GM21576 (cell line): ENCODE data around the gene PLXNA4.
"Not testable (repeated sequence)": the region's sequence is repeated elsewhere in the genome, so short reads cannot be mapped to it uniquely, and the experiment has no call there.

Experiments used
- ATAC-seq: cut with Tn5 transposase; IDR thresholded peaks from one replicate; pipeline ENCODE4 v1.9.1; 2021; ENCODE audit warnings: mild to moderate bottlenecking, moderate library complexity; ENCODE audit not compliant: unreplicated experiment

Gene PLXNA4

DNA sequence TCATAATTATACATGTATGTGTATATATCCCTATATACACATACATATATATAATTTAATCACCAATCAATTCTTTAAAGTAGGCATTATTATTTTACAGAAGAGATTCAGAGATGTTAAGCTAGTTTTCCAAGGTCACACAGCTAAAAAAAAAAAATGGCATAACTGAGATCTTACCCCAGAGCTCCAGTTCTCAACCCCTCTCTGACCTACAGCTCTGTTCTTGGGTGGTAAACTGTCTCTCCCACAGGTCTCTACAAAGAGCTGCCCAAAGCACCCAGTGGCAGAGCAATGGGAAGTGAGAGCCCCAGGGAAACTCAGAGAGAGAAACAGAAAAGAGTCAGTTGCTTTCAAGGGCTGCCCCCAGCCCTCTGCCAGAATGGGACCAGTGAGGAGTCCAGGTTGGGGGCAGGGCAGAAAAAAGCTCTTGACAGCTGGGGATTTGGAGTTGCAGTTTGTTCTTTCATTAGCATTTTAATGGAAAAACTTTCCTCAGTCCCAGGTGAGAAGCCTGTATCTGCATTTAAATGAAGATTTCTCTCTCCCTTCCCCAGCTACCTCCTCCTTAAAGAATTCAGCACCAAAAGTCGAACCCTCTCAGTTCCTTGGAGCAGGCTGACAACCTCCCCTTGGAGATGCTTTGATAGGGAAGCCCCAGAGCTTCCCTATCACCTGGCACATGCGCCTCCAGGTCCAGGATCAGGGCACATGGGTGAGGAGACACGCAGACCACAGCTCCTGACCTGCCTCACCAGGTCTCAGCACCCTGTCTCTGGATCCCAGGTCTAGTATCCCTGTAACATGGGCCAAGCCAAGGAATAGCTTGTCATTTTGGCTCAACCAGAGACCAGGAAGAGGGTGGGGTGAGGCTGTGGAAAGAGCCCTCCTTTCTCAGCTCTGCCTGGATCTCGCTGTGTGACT, 388.1 kb downstream of the PLXNA4 start:
- no peak for ATAC-seq

DNA sequence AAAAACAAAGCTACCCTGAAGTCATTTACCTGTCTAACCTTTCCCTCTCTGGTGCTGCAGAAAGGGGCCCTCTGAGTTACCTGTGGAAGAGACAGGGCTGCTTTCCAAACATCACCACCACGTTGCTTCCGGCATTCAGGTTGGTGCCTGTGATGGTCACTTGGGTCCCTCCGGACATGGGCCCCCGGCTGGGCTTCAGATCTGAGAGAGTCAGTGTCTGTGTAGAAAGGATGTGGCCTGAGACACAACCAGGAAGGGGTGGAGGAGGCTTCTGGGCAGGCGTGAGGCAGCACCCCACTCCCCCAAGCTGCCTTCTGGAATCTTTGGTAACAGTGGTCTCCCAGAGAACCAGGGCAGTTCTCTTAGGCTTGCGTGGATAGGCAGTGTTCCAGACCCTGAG, 388.9 kb downstream of the PLXNA4 start:
- ATAC-seq, result no peak

DNA sequence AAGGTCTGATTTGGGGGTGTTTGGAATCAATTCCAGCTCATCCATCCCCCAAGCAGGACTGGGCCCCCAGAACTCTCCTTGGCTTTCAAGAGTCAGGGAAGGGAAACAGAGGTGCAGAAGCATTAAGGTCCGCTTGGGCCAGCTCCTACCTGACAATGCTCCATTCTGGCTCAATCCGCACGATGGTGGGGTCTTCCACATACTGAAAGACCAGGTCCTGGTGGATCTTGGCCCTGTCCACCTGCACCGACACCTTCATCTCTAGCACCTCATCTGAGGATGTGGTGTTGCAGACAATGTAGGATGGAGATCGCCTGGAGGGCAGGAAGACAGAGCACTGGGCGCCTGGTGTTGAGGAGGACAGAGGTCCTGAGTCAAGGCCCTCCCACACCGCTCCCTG, 391.1 kb downstream of the PLXNA4 start:
- no peak for ATAC-seq

DNA sequence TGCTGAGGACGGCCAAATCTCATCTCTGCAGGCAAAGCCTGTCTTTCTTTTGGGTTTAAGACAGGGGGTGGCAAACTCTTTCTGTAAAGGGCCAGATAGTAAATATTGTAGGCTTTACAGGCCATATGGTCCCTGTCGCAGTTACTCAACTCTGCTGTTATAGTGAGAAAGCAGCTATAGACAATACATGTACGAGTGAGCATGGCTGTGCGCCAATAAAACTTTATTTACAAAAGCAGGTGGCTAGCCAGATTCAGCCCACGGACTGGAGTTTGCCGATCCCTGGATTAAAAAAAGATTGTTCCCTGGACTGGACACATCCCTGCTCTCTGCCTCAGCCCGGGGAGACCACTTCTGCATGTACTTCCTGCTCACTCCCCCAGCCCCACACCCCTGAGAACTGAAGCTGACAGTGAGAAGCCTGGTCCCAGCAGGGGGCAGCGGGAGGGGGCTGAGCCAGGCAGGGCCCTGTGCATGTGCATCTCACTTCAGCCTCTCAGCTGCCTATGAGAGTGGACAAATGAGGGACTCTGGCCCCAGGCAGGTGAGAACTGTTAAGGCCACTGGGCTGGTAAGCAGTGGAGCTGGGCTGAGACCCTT, 392.4 kb downstream of the PLXNA4 start:
- no peak for ATAC-seq

DNA sequence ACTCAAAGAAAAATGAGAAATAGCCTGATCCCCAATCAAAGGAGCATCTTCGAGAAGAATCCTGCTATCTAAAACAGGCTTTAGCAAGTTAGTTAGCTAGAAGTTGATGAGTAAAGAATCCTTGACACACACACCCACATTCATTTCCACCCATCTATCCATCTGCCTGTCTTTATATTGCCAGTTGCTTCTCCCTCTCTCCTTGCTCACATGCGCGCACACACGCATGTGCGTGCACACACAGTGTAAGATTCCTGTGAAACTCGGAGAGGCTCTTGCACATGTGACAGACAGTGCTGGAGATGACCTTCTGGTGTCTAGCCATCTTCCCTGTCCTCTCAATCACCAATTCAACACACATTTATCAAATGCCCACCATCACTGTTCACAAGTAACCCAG, 393.3 kb downstream of the PLXNA4 start:
- ATAC-seq, result no peak

DNA sequence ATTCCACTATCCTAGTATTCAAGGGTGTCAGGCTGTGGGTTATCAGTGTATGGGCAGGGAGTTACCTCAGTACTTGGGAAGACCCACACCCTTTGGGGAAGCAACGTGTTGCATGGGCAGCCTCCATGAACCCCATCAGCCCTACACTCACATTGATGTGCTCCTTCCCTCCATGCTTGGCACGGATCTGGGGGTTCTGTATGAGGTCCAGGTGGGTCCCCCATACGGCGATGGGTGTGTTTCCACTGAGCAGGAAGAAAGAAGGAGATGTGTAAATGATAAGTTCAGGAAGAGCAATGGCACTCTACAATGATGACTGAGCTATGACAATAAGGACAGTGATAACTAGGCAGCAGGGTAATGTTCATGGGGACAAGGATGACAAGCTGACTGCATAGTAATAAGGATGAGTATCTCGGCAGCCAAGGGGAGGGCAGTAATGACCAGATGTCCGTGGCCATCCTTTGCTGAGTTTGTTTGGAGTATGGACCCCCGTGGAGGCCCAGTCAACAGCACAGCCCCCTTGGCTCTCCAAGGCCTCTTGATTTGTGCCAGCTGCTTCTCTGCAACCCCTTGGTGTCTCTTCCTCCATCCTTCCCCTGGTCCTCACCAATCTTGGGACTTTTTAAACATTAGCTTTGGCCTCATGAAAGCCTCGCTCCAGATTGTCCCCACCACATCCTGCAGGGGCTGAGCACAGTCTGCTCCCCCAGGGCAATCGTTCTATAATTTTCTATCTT, 394.2 kb downstream of the PLXNA4 start:
- ATAC-seq, result no peak

DNA sequence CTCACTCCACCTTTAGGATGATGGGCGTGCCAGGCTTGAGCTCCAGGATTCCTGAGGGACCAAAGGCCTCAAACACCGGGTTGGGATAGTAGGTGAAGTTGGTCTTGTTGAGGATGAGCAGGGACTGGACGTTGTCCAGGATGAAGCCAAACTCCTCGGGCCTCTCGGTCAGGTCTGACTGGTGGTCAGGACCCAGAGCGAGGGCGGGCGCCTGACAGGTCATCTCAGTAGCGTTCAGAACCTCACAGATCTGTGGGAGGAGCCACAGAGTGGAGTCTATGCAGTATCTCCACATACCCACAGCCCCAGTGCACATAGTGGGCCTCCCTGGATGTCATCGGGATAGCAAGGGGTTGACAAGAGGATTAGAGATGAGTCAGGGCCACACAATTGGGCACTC, 394.9 kb downstream of the PLXNA4 start:
- no peak for ATAC-seq

DNA sequence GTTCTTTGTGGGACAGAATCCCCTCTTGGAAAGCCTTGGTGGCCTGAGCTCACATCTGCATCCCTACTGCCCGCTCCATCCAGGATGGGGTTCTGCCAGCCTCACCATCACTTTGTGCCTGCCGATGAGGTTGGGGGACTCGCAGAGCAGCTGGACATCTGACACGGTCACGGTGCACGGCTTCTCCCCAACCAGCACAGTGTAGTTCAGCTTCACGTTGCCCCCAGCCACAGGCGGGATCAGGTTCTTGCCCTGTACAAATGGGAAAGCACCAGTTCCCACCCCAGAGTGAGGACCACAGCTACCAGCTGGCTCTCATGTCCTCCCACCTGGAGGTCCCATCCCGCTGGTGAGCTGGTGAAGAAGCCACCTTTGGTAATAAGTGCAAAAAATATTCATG, 395.8 kb downstream of the PLXNA4 start:
- no peak for ATAC-seq

DNA sequence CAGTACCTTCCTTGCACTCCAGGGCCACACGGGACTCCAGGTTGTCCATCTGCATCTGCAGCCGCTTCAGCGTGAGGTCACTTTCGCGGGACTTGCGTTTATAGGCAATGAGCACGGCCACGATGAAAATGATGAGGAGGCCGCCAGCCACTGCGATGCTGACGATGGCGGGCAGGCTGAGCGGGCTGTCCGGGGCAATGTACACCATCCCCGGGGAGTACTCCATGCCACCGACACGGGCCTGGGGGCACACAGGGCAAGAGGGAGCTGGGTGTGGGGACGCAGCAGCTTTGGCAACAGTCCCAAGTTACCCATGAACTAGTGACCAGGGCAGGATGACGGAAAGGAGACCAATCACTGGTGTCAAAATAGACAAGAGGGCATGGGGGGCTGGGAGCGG, 396.6 kb downstream of the PLXNA4 start:
- no peak for ATAC-seq

DNA sequence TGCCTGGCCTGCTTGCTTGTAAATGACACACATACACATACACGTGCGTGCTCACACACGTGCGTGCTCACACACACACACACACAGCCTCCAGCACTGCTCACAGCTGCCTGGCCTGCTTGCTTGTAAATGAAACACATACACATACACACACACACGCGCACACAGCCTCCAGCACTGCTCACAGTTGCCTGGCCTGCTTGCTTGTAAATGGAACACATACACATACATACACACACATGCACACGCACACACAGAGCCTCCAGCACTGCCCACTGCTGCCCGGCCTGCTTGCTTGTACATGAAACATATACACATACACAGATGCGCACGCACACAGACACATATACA, 397.2 kb downstream of the PLXNA4 start:
- no peak for ATAC-seq

DNA sequence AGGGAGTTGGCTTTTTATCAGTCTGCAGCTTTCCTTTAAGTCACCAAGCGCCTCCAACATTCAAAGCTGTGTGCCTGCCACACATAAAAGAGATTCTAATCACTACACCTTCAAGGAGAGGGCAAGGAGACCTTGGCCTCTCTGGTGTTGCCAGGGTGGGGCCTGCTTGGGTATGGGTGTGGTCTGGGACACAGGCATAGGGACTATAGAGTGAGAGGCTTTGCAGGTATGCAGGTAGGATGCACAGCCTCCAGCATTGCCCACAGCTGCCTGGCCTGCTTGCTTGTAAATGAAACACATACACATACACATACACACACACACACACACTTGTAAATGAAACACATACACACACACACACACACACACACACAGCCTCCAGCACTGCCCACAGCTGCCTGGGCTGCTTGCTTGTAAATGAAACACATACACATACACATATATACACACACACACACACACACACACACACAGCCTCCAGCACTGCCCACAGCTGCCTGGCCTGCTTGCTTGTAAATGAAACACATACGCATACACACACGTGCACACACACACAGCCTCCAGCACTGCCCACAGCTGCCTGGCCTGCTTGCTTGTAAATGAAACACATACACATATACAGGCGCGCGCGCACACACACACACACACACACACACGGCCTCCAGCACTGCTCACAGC, 397.7 kb downstream of the PLXNA4 start:
- not testable (repeated sequence) for ATAC-seq

DNA sequence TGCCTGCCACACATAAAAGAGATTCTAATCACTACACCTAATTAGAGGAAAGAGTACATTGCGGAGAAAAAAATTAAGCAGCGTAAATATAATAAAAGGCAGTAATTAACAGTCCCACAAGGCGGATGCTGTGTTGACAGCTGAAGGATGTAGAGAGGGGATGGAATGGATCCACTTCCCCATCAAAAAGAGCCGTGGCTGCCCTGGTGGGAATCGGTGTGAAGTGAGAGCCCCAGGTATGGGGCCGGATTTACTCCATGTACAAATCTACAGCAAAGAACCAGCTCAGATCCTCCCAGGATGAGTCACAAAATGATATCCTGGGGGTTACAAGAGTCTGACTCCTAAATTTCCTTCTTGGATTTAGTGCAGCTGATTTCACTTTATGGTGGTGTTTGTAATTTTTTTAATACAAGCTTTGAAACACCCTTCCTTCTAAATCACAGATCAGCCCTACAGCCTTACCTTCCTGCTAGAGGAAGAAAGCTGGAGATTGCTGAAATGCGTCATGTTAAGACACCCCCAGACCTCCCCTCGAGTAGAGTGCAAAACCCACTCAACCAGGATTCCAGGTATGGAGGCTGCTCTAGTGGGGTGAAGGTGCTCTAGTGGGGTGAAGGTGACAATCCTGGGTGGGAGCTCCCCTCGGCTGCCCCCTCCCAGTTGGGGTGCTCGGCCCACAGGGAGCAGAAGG, 398.4 kb downstream of the PLXNA4 start:
- no peak for ATAC-seq

DNA sequence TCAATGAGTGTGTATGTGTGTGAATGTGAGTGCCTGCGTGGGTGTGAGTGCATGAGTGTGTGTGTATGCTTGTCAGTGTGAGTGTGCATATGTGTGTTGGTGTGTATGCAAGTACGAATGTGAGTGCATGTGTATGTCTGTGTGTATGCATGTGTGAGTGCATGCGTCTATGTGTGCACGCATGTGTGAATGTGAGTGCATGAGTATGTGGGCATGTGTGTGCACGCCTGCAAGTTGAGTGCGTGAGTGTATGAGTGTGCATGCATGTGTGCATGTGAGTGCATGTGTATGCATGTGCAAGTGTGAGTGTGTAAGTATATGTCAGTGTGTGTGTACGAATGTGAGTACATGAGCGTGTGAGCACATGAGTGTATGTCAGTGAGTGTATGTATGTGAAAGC, 399.6 kb downstream of the PLXNA4 start:
- ATAC-seq, result no peak

DNA sequence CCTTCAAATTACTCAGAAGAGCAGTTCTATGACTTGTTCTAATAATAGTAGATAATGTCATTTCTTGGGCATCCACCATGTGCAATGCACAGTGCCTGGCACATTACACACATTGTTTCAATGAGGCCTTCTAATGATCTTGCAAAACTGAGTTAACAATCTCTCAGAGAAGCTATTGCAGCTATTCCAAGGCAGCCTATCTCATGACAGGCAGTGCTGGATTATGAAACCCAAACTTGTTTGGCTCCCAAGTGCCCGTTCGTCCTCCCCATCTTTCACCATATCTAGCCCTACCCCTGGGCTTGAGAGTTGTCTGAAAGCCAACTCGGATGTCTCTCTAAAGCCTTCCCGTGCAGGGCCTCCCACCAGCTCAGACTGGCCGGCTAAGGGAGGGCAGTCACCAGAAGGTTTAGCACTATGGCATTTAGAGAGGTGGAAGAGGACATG, 405.1 kb downstream of the PLXNA4 start:
- ATAC-seq, result no peak

DNA sequence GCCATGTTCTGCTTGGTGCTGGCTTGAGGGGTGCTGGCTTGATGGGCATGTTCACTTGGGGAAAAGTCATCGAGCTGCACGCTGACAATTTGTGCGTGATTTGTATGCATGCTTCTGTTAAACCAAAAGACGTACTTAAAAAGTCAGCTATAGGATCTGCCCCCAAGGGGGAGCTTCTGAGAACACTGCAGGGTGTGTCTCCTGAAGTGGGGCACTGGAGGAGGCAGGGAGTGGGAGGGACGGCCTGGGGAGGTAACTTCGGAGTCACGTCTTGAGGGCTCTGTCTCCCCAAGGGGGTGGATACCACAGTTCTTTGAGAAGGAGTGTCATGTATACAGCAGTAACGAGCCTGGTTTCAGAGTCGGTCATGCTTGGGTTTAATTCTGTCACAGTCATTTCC, 406.5 kb downstream of the PLXNA4 start:
- ATAC-seq, result no peak

DNA sequence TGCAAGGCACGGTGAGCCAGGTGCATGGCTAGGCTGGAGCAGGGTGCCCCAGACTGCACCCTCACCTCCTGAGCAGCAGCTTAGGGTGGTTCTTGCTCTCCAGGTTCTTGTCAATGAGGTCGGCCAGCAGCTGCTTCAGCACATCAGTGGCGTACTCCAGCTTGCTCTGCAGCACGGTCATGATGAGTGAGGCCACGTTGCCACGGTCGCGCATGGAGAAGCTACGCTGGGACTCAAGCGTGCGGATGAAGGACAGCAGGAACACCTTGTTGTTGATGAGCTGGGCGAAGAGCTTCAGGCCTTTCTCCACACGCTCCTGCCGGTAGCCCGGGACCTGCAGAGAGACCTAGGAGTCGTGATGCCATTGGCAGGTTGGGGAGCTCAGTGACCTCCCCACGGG, 408.0 kb downstream of the PLXNA4 start:
- ATAC-seq, result no peak

DNA sequence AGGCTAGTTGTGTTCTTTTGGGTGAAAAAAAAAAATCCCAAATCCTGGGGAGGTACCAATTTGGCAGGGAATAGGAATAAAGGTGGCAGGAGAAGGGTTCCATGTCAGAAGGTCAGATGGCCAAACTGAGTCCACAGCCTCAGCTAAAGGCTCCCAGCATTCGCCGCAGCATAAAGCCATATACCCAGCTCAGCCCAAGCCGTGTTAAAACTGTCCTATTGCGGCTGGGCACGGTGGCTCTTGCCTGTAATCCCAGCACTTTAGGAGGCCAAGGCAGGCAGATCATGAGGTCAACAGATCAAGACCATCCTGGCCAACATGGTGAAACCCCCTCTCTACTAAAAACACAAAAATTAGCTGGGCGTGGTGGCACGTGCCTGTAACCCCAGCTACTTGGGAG, 410.6 kb downstream of the PLXNA4 start:
- ATAC-seq, result not testable (repeated sequence)

DNA sequence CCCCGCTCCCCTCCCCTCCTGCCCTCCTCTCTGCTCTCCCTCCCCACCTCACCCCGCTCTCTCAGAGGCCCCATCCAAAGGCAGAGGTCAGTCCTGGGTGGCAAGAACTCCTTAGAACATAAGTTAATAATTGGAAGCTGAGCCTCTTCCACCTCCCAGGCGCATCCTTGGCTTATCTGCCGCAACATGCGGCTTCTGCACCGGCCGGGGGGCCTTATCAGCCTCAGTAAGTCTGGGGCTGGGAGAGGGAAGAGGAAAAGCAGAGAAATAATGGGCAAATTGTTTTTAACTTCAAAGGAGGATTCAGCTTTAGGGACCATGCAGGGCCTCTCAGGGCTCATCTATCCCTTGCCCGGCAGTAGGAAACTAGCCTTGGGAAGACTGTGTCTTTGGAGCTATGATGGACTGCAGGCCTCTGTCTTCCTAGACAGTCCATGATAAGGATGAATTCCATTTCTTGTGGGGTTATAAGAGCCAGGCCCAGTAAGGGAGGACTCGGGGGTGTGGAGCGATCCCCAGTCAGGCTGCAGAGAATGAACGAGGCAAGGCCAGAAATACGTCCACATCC, 411.6 kb downstream of the PLXNA4 start:
- ATAC-seq, result no peak

DNA sequence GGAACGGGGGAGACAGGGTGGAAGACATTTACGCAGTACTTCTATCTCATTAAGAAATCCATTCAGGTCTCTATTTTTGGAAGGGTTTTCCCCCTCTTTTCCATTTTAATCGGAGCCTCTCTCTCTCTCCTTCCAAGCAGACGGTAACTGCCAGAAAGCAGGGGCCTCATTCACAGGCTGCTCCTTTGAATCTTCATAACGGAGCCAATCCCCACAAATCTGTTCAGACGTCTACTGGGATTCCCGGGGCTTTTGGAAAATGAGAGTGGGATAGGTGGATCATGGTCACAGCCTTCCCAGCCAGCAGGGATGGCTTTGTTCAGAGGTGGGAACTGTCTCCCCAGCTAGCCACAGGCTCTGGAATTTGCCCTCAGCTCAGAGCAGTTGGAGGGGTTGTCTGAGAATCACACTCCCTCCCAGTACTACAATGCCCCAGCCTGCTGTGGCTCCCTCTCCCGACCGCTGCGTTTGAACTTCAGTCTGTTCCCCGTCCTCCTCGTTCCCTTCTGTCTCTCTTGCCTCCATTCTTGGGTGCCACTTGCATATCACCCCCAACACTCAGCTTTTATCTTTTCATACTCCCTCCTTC, 413.6 kb downstream of the PLXNA4 start:
- no peak for ATAC-seq

DNA sequence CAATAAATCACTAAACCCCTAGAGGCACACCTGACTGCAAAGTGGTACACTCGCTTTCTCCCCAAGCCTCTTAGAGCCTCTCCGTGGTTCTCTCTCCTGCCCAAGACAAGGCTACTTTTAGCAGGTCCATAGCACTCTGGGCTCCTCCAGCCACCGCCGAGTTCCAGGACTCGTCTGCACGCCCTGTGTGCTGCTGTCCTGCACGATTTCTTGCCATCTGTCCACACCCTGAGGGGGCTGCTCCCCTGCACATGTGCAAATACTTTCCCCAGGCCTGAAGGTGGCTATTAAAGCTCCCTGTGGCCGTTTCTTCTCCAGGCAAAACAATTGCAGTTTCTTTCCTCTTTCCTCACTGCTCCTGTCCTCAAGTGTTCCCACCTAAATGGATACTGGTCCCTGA, 414.3 kb downstream of the PLXNA4 start:
- no peak for ATAC-seq
